Keratinocyte (primary cell): ENCODE data around the gene AKAP6. TPM values are rescaled to one million over a fixed set of nuclear protein-coding genes. Genes with fewer than 3 reads are reported as not detected.

Experiments
- DNase-seq: peaks from one replicate; pipeline ENCODE4 v3.0.0-alpha.2; 2011; ENCODE audit warnings: low read depth, missing footprints, low spot score
- FAIRE-seq: peaks from 2 replicates; lab custom pipeline; 2011; peaks lifted over from hg19 to GRCh38; lab: Jason Lieb, UNC
- H2AFZ ChIP-seq: 2 replicates; pipeline ENCODE4 v1.6.0; 2012; ENCODE audit warnings: low read length, control low read depth, inconsistent platforms; ENCODE audit not compliant: control insufficient read depth
- H3K27ac ChIP-seq: 2 replicates; pipeline ENCODE4 v1.5.1; 2011; ENCODE audit warnings: low read length; ENCODE audit not compliant: control insufficient read depth, insufficient read depth
- H3K27me3 ChIP-seq: 3 replicates; pipeline ENCODE4 v1.6.0; 2011; ENCODE audit warnings: low read length; ENCODE audit not compliant: control insufficient read depth, insufficient read depth; ENCODE audit errors: extremely low read depth
- H3K36me3 ChIP-seq, 2 experiments: 2 replicates in 1 of 2; 3 replicates in 1 of 2; pipeline ENCODE4 v1.5.1; 2011; ENCODE audit warnings: low read length in 2 of 2, mild to moderate bottlenecking in 1 of 2; ENCODE audit not compliant: control insufficient read depth in 2 of 2, insufficient read depth in 2 of 2; ENCODE audit errors: extremely low read depth in 1 of 2
- H3K4me1 ChIP-seq: 3 replicates; pipeline ENCODE4 v1.5.1; 2011; ENCODE audit warnings: low read length; ENCODE audit not compliant: control insufficient read depth, insufficient read depth; ENCODE audit errors: extremely low read depth
- H3K4me2 ChIP-seq: 3 replicates; pipeline ENCODE4 v1.6.0; 2011; ENCODE audit warnings: low read depth, low read length; ENCODE audit not compliant: control insufficient read depth, insufficient read depth; ENCODE audit errors: extremely low read depth
- H3K4me3 ChIP-seq, 3 experiments: fragments of 200-600 bp in 1 of 3; sonication (generic) in 1 of 3; 2 replicates in 2 of 3; 3 replicates in 1 of 3; pipeline ENCODE4 v1.5.1; 2011 to 2016; ENCODE audit warnings: low read length in 3 of 3, mild to moderate bottlenecking in 3 of 3, control low read depth in 2 of 3, inconsistent platforms in 1 of 3, low read depth in 1 of 3, mixed read lengths in 1 of 3, mixed run types in 1 of 3, moderate library complexity in 1 of 3; ENCODE audit not compliant: control insufficient read depth in 2 of 3, insufficient read depth in 2 of 3; ENCODE audit errors: extremely low read depth in 1 of 3
- H3K79me2 ChIP-seq: 2 replicates; pipeline ENCODE4 v1.6.0; 2012; ENCODE audit warnings: low read length; ENCODE audit not compliant: control insufficient read depth, insufficient read depth
- H3K9ac ChIP-seq: 3 replicates; pipeline ENCODE4 v1.6.0; 2011; ENCODE audit warnings: low read length; ENCODE audit not compliant: control insufficient read depth, insufficient read depth; ENCODE audit errors: extremely low read depth
- H3K9me1 ChIP-seq: 3 replicates; pipeline ENCODE4 v1.6.0; 2011; ENCODE audit warnings: low read length; ENCODE audit not compliant: control insufficient read depth, insufficient read depth; ENCODE audit errors: extremely low read depth
- H3K9me3 ChIP-seq: 2 replicates; pipeline ENCODE4 v1.5.1; 2012; ENCODE audit warnings: low read depth, low read length; ENCODE audit not compliant: control insufficient read depth
- H4K20me1 ChIP-seq: 3 replicates; pipeline ENCODE4 v1.6.0; 2011; ENCODE audit warnings: low read length; ENCODE audit not compliant: control insufficient read depth, insufficient read depth; ENCODE audit errors: extremely low read depth
- EZH2 ChIP-seq: IDR thresholded peaks from one replicate; pipeline ENCODE4 v1.6.1; 2012; ENCODE audit warnings: inconsistent platforms, mild to moderate bottlenecking, low read length, moderate library complexity
- dilution Hi-C: fragments of 300-500 bp; cut with MboI; formaldehyde crosslinking; loops from one replicate; pipeline ENCODE4 v1.7.0; 2020; ENCODE audit warnings: low sequenced_read_pairs; ENCODE audit not compliant: extremely low pct_ligation_motif_present
- polyA plus RNA-seq, 5 experiments: library from polyadenylated mRNA; depleted of rRNA in 3 of 5; stranded (reverse) in 3 of 5; stranded (forward) in 1 of 5; unstranded in 1 of 5; fragments of >200 nt; gene quantifications; 1 replicate in 1 of 5; 2 replicates in 3 of 5; 3 replicates in 1 of 5; pipeline versions ENCODE4 v1.2.1 to v1.2.3, GENCODE V29; 2011 to 2012; ENCODE audit warnings: missing spikeins in 2 of 5, low read depth in 1 of 5, low replicate concordance in 1 of 5
- TF ChIP-seq, protein P1 (sequence below), 3 experiments: IDR thresholded peaks in 1 of 3; conservative IDR thresholded peaks in 1 of 3; optimal IDR thresholded peaks in 1 of 3; 2 replicates in 2 of 3; 3 replicates in 1 of 3; pipeline versions ENCODE3 to v1.5.1; 2011; ENCODE audit warnings: low read length in 3 of 3, mild to moderate bottlenecking in 3 of 3, moderate library complexity in 2 of 3, control low read depth in 1 of 3, inconsistent platforms in 1 of 3; ENCODE audit not compliant: insufficient read depth in 2 of 3; ENCODE audit errors: extremely low read depth in 1 of 3

AKAP6 gene
- polyA plus RNA-seq, 1 donor (not counting 4 experiments of a cell fraction or from before 2014, with no cell fraction given), result 2.0 TPM

DNA sequence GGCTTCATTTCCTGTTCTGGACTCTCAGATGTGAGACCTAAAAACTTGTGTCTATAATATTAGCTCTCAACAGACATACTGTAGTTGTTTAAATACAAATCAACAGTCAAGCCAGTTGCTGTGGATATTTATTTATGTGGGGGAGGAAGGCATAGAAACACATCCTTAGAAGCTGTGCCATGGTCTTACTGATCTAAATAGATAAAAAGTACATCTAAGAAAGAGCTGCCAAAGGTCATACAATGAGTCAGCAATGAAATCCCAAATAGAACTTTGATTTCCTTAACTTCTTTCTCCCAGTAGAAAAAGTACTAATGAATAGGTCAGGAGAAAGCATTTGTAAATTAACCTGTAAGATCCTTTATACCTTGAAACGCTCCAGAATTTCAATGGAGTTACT, 185.1 kb downstream of the AKAP6 start:
- Histone ChIP-seq H3K79me2 (no peaks in the 10 kb centered on the region), H3K9me3 (no peaks in the 10 kb centered on the region), H3K4me3 (no peak overlapping the region), H3K27me3 (no peaks in the 10 kb centered on the region), H3K9ac (no peak overlapping the region), H3K4me2 (no peak overlapping the region), H3K27ac (no peak overlapping the region), H3K9me1 (no peaks in the 10 kb centered on the region), H2AFZ (no peak overlapping the region), H3K36me3 (no peaks in the 10 kb centered on the region), H4K20me1 (no peaks in the 10 kb centered on the region), H3K4me1 (peaks cover 11% of the 10 kb centered on the region)
- dilution Hi-C loops, result no loop called here
- no peak for DNase-seq
- FAIRE-seq, result no peak
- TF ChIP-seq, protein P1, sequence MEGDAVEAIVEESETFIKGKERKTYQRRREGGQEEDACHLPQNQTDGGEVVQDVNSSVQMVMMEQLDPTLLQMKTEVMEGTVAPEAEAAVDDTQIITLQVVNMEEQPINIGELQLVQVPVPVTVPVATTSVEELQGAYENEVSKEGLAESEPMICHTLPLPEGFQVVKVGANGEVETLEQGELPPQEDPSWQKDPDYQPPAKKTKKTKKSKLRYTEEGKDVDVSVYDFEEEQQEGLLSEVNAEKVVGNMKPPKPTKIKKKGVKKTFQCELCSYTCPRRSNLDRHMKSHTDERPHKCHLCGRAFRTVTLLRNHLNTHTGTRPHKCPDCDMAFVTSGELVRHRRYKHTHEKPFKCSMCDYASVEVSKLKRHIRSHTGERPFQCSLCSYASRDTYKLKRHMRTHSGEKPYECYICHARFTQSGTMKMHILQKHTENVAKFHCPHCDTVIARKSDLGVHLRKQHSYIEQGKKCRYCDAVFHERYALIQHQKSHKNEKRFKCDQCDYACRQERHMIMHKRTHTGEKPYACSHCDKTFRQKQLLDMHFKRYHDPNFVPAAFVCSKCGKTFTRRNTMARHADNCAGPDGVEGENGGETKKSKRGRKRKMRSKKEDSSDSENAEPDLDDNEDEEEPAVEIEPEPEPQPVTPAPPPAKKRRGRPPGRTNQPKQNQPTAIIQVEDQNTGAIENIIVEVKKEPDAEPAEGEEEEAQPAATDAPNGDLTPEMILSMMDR (optimal IDR thresholded peaks at IDR 0.05 in 1 of 3, IDR thresholded peaks at IDR 0.05 in 1 of 3, conservative IDR thresholded peaks at IDR 0.05 in 1 of 3; ENCODE audit: extremely low read depth in 1 of 3, insufficient read depth in 2 of 3, low read length in 3 of 3), result no peak
- no peak for TF ChIP-seq EZH2

DNA sequence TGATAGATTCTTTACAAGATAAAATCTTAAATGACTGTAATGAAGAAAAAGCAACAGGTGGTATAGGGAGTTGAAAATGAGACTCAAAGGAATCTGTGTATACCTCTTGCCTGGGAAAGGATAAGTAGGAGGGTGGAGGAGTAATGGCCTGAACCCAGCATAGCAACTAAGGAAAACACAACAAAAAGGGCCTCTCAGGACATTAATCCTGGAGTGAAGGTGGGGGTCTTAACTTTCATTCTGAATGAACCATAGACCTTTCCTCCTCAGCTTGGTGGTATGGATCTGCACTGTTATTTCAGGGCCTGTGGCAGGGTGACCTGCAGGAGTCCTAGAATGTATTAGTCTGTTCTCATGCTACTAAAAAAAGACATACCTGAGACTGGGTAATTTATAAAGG, 185.6 kb downstream of the AKAP6 start:
- DNase-seq (no peak), FAIRE-seq (no peak)
- H3K9me3 ChIP-seq, result no peaks in the 10 kb centered on the region
- H3K79me2 ChIP-seq, result no peaks in the 10 kb centered on the region
- no peak overlapping the region for H3K4me3 ChIP-seq
- H2AFZ ChIP-seq, result no peak overlapping the region
- H4K20me1 ChIP-seq, result no peaks in the 10 kb centered on the region
- no peaks in the 10 kb centered on the region for H3K36me3 ChIP-seq
- H3K4me1 ChIP-seq, result peaks cover 11% of the 10 kb centered on the region
- no peak overlapping the region for H3K27ac ChIP-seq
- dilution Hi-C loops, result no loop called here
- H3K27me3 ChIP-seq, result no peaks in the 10 kb centered on the region
- H3K9ac ChIP-seq, result no peak overlapping the region
- H3K9me1 ChIP-seq, result no peaks in the 10 kb centered on the region
- no peak overlapping the region for H3K4me2 ChIP-seq
- TF ChIP-seq, protein P1 (optimal IDR thresholded peaks at IDR 0.05 in 1 of 3, IDR thresholded peaks at IDR 0.05 in 1 of 3, conservative IDR thresholded peaks at IDR 0.05 in 1 of 3; ENCODE audit: extremely low read depth in 1 of 3, insufficient read depth in 2 of 3, low read length in 3 of 3), result no peak
- TF ChIP-seq EZH2, result no peak
